Fibroblast of pulmonary artery (primary cell): Measurements from ENCODE around the gene CCL18.
"Not testable (repeated sequence)": the region's sequence is repeated elsewhere in the genome, so short reads cannot be mapped to it uniquely, and the experiment has no call there.

Experiments
- DNase-seq: peaks from one replicate; pipeline ENCODE4 v3.0.0-alpha.2; 2010; ENCODE audit warnings: low read depth
- H3K4me3 ChIP-seq: replicated peaks from 2 replicates; pipeline ENCODE4 v1.5.1; 2011; ENCODE audit warnings: low read depth, mild to moderate bottlenecking, control low read depth, low read length, moderate library complexity
- CTCF ChIP-seq: IDR thresholded peaks from 2 replicates; pipeline ENCODE4 v1.5.1; 2011; ENCODE audit warnings: mild to moderate bottlenecking, control low read depth, low read length, inconsistent platforms; ENCODE audit errors: missing control alignments

Gene CCL18

DNA sequence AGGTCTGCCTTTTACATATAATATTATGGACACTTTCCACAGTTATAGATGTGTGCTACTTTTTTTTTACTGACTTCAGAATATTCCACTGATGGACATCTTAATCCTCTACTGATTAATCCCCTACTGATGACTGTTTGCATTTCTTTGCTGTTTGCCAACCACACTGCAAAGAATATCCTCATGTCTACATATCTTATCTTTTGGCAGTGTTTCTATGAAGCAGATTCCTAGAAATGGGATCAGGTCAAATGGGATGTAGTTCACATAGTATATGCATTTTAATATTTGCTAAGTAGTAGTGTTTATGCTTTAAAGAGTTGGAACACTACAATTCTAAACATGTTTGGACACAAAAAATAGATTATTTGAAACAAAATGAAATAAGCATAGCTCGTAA, 22.7 kb downstream of the CCL18 start:
- no peak for TF ChIP-seq CTCF
- no peak for DNase-seq
- H3K4me3 ChIP-seq, result no peak overlapping the region

GRCh38 chr17:36087471-36087870, 23.4 kb downstream of the CCL18 start:
- not testable (repeated sequence) for H3K4me3 ChIP-seq, DNase-seq

DNA sequence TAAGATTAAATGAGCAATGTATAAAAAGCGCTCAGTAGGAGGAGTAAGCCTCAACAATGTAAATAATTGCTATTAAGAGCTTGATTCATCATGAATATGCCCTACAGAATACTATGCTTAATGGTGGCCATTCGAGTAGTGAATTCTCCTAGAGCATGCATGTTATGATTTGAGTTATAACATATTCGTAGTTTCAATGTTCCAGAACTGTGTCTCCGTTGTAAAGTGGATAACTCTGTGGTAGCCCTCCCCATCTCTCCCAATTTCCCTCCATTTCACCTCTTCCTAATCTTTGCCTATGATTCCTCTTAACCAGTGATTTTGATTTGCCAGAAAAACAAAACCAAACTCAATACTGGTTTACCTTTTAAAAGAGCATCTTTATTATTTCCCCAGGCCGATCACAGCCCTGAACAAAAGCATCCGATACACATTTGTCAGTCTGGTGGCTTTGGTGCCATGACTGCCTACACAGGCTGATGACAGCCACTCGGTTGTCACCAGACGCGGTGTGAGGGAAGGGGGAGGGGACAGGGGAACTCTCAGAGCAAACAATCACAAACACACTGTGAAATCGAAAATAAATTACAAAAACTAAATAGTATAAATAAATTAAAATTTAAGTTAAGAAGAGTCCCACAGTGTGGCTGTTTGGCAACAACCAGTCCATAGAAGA, 24.0 kb downstream of the CCL18 start:
- H3K4me3 ChIP-seq, DNase-seq: not testable (repeated sequence)

- no peak for TF ChIP-seq CTCF
- no peak overlapping the region for H3K4me3 ChIP-seq
- DNase-seq, result no peak
These were observed 24.7 kb downstream of the CCL18 start for GRCh38 chr17:36088670-36089338.

DNA sequence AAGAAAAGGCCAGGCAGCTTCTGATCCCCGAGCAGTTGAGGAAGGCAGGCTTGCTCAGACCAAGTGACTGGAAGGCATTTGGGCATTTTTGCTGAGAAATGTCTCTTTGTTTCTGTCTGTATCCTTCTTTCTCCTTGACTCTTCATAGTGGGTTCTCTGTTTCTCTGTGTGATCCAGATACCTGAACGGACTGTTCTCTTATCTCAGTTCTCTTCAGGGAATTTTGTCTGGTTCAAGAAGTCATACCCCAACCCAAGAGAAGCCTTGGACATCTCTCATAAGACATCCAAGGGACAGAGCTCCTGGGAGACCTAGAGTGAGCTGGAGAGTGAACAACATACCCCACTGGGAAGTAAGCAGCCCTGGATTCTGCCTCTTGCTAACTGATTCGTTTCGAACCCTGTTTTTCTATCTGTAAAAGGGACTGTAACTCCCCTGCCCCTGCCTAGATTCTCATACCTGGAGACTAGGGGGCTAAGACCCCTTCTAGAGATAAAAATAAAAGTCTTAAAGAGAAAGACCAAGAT, 25.3 kb downstream of the CCL18 start:
- TF ChIP-seq CTCF, result no peak
- no peak for DNase-seq
- H3K4me3 ChIP-seq, result no peak overlapping the region

DNA sequence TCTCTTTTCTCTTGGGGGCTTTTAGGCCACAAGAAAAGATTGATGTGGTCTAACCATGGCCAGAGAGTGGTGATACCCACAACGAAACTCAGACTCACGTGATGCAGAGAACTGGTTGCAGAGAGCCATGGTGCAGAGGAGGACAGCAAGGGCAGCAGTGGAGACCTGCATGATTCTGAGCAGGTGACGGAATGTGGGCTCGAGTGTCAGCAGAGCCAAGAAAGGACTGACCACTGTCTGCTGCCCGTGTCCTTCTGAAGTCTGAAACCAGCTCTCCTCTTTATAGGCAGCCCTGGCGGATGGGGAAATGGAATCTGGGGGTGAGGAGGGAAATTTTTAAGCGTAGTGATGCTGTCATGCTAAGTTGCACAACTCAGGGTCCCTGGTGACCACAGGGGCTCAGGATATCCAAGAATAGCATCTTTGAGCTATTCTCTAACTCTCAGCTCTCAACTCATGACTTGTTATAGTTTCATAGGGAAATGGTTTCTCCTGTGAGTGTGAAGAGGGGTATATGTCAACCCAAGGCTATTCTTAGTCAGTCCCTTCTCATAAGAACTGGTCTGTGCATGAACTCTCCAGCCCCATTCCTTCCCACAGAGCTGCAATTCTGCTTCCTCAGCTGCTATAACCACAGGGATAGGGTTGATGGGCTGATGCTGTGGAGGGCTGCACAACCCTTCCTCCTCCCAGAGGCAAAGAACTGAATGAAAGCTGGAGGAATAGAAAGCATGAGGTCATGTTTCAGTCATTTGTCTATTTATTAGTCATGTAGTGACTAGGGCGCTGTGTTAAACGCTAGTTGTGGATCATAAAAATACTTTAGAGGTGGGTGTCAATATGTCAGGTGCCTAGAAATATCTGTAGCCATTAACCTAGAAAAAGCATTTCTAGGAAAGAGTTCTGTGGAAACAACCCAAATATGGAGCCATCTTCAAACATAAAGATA, 26.1 kb downstream of the CCL18 start, which contains the start of gene CCL3:
Gene CCL3, minus strand, starts transcription at position 256 of the 949 bp plus-strand sequence. Its CDS starts 85 bp downstream, at position 171.
- DNase-seq, result no peak
- no peak for TF ChIP-seq CTCF

DNA sequence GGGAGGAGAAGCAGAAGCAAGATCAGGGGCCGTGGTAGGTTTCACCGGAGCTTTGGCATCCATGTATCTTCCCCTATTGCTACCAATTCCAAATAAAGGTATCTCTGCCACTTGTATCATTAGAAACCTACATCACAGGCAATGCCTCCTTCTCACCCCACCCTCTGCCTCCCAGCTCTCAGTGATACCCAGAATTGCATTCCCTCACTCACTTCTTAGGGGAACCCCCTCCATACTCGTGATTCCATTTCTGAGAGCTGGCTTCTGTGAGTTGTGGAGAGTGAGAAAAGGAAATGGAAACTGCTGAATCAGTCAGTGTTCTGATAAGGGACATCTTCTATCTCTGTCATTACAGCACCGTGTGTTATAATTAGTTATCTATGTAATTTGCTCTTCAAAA, 28.2 kb downstream of the CCL18 start:
- TF ChIP-seq CTCF, result no peak
- no peak for DNase-seq
- no peak overlapping the region for H3K4me3 ChIP-seq

More for the DNA sequence above, 26.1 kb downstream of the CCL18 start, which contains the start of gene CCL3:
- no peak within 1 kb of the TSS for H3K4me3 ChIP-seq

DNA sequence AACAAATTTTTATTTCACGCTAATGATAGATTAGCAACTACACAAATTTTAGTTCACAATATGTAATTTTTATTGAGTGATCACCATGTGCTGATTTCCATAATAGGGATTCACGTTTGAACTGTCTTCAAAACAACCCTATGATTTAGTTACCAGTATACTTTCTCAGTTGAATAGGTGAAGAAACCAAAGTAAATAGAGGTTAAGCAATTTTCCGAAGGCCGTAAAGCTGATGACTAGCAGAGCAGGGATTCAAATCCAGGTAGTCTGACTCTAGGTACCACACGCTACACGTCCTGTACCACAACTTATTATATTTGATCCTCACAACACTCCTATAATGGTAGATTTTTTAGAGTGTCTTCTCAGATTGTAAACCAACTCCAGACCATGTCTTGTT, 28.6 kb downstream of the CCL18 start:
- DNase-seq, result not testable (repeated sequence)

More for the DNA sequence above, 28.6 kb downstream of the CCL18 start:
- not testable (repeated sequence) for H3K4me3 ChIP-seq
